Measurements from ENCODE around the gene IGSF22.

DNA sequence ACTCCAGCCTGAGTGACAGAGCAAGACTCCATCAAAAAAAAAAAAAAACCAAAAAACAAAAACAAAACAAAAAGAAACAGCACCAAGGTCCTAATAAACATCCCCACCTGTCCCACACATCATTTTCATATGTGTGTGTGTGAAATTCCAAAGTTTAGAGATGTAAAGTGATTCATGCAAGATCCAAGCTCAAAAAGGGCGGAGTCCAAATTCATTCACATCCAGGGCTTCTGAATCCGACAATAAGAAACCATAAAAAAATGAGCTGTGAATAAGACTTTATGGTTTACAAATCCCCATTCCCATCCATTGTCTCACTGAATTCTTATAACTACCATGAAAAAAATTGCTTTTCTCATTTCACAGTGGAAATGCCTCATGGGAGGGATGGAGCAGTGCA, 30.9 kb upstream of the IGSF22 start:
- TF ChIP-seq POLR2A (IDR thresholded peaks at IDR 0.05; ENCODE audit: low read depth, low read length) (no peak), TAF1 (IDR thresholded peaks at IDR 0.05; ENCODE audit: low read depth, low read length) (no peak), POLR2AphosphoS5 (IDR thresholded peaks at IDR 0.05; ENCODE audit: low read depth, low read length) (no peak), PAX5 (IDR thresholded peaks at IDR 0.05; ENCODE audit: insufficient read depth, low read length, severe bottlenecking) (no peak)
